HL-60 (cell line): Measurements from ENCODE around the gene ODC1.

Experiments used
- CTCF ChIP-seq: IDR thresholded peaks from one replicate; pipeline ENCODE4 v1.5.1; 2011; ENCODE audit warnings: low read length, control low read depth, inconsistent platforms; ENCODE audit not compliant: insufficient read depth
- GABPA ChIP-seq: IDR thresholded peaks from 2 replicates; pipeline ENCODE4 v1.6.1; 2012; ENCODE audit warnings: low read depth
- POLR2AphosphoS5 ChIP-seq: IDR thresholded peaks from 2 replicates; pipeline ENCODE4 v1.6.1; 2012; ENCODE audit warnings: low read depth
- REST ChIP-seq: IDR thresholded peaks from 2 replicates; pipeline ENCODE4 v1.6.1; 2012; ENCODE audit warnings: low read depth; ENCODE audit not compliant: insufficient replicate concordance
- SPI1 ChIP-seq: IDR thresholded peaks from 2 replicates; pipeline ENCODE4 v1.6.1; 2012; ENCODE audit warnings: low read depth, mild to moderate bottlenecking, borderline replicate concordance

DNA sequence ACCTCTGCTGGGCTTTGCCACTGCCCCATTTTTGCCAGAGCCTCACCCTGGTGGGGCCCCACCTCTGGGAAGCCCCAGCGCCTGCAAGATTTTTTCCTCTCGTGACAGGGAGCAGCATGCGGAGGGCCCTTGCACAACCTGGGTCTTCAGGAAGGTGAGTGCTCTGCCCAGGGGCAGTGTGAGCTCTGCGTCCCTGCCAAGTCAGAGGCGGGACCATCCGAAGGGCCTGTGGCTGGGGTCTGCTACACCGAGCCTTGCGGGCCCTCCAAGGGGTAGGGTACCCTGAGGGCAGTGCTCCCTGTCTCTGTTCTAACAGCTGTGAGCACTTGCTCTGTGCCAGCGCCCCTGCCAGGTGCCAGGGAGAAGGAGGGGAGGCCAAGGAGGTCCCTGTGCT is 5.8 kb upstream of the ODC1 start:
- TF ChIP-seq CTCF (no peak), POLR2AphosphoS5 (no peak), GABPA (no peak), REST (no peak), SPI1 (no peak)
